Esophagus squamous epithelium (tissue), 4 donors: ENCODE results near the gene ZNRF3.

Source experiments
- CTCF ChIP-seq, 6 experiments: fragments of 450-650 bp in 4 of 6; fragments of 200-600 bp in 2 of 6; sonication (generic) in 2 of 6; IDR thresholded peaks; one replicate each; pipeline ENCODE4 v1.5.1; 2016 to 2019; ENCODE audit warnings: antibody characterized with exemption in 6 of 6, mild to moderate bottlenecking in 4 of 6, moderate library complexity in 4 of 6
- POLR2A ChIP-seq, 4 donors: fragments of 450-650 bp; IDR thresholded peaks; one replicate each; pipeline ENCODE4 v1.6.1; 2017; ENCODE audit warnings: antibody characterized with exemption in 4 of 4, mild to moderate bottlenecking in 4 of 4, moderate library complexity in 3 of 4

- TF ChIP-seq CTCF (IDR thresholded peaks at IDR 0.05) (no peak), POLR2A (IDR thresholded peaks at IDR 0.05) (no peak)
These were observed 20.4 kb downstream of the ZNRF3 start for GRCh38 chr22:28903729-28904128.
